SU-DHL-6 (cell line): Measurements from ENCODE around the gene CDK11B.

Experiments used
- CTCF ChIP-seq: fragments of 200-600 bp; sonication (generic); IDR thresholded peaks from one replicate; pipeline ENCODE4 v1.5.1; 2017; ENCODE audit warnings: antibody characterized with exemption, mild to moderate bottlenecking, low read length, moderate library complexity; ENCODE audit not compliant: insufficient read depth, poor library complexity, severe bottlenecking
- EZH2phosphoT487 ChIP-seq: fragments of 200-600 bp; sonication (generic), shearing (Covaris generic); conservative IDR thresholded peaks from 2 replicates; pipeline ENCODE4 v1.6.1; 2018; ENCODE audit warnings: mild to moderate bottlenecking, antibody characterized with exemption, low read length, moderate library complexity, mixed read lengths

GRCh38 chr1:1602968-1603506 lies 55.8 kb downstream of the CDK11B start:
- TF ChIP-seq CTCF (no peak), EZH2phosphoT487 (no peak)
